ENCODE data around the gene PLXNB2. TPM values are rescaled to one million over a fixed set of nuclear protein-coding genes. Genes with fewer than 3 reads are reported as not detected.
"Not testable (repeated sequence)": the region's sequence is repeated elsewhere in the genome, so short reads cannot be mapped to it uniquely, and the experiment has no call there.

Gene PLXNB2
- polyA plus RNA-seq, 4 donors: 126 to 249 (median 214) TPM

GRCh38 chr22:50283821-50284220 is 23.6 kb downstream of the PLXNB2 start:
- no peak for DNase-seq (ENCODE audit: low read depth in 4 of 4, low spot score in 3 of 4)

- no peak for DNase-seq (ENCODE audit: low read depth in 4 of 4, low spot score in 3 of 4)
These were observed 24.9 kb downstream of the PLXNB2 start for GRCh38 chr22:50282361-50283155.

DNA sequence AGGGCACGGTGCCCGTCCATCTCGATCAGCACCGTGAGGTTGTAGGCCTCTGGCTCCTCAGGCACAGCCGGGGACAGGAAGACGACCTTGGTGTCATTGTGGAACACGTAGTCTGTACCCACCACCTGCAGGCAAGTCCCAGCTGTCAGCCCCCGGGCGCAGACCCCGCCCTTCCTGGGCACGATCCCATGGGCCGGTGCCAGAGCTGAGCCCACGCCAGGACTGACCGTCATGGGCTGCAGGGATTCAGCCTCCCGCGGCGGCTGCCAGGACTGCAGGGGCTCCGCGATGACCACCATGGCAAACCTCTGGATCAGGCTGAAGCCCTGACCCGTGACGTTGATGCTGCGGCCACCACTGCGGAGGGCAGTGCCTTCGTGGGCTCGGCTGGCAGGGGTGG is 25.5 kb downstream of the PLXNB2 start:
- DNase-seq (ENCODE audit: low read depth in 4 of 4, low spot score in 3 of 4): no peak

DNA sequence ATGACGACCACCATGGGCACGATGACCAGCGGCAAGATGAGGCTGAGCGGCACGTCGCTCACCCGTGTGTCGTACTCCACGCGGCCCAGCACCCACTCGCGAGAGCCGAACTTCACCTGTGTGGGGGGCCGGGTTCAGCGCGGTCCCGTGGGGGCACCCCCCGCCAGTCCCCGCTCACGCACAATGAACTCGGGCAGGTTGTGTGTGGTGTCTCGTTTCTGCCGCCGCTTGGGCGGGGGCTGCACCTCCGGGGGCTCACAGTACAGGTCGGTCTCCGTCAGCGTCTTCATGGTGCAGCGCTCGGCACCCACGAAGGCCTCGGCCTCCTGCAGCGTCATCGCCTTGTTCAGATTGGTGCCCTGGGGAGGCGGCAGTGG is 26.1 kb downstream of the PLXNB2 start:
- no peak for DNase-seq (ENCODE audit: low read depth in 4 of 4, low spot score in 3 of 4)

DNA sequence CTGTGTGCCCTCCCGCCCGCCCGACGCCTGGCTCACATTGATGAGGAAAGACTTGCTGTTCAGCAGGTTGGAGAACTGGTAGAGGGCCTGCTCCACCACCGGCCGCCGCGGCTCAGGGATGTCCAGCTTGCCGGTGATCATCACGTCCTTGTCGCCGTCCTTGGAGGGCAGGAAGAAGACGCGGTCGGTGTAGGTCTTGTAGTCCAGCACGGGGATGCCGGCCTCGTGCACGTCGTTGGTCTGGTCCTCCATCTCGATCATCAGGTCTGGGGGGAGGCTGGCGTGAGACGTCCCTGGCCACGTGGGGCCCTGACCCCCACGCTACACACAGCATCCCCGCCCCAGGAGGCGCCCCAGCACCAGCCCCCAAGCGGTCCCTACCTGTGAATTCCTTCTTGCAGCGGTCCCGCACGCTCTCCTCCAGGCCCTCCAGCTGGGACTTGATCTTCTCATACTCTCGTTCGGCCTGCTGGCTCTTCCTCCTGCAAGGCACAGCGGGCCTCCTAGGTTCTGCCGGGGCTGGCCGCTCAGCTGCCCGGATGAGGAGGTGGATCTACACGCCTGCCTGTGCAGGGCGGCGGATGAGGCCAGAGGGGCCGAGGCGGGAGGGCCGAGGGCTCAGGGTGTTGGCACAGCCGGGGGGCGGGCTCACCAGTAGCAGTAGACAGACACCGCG is 26.6 kb downstream of the PLXNB2 start:
- no peak for DNase-seq (ENCODE audit: low read depth in 4 of 4, low spot score in 3 of 4)

GRCh38 chr22:50280022-50280707 is 27.3 kb downstream of the PLXNB2 start:
- DNase-seq (ENCODE audit: low read depth in 4 of 4, low spot score in 3 of 4): no peak

DNA sequence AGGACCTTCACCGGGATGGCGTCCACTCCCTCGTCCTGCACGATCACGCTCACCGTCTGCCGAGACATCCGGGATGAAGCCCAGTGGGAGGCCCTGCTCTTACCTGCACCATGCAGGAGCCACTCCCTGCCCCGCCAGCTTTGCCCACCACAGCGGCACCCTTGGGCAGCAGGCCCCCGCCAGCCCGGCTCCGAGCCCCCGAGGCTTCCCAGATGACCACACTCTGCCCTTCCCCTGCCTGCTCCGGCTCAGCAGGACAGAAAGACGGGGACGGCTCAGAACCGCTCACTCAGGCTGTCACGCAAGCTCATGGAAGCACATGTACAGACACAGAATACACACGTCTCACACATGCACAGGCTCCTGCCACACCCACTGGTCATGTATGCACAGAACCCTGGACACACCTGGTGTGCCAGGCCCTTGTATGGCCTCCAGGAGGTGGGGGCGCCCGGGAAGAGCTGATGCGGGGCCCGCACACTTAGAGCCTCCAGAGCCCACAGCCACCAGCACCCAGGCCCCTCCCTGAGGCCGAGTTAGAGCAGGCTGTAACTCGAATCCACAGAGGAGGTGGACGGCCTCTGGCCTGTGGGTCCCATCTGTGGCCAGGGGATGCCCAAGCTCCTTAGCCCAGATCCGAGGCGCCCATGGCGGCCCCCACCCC is 28.4 kb downstream of the PLXNB2 start:
- DNase-seq (ENCODE audit: low read depth in 4 of 4, low spot score in 3 of 4): no peak

DNA sequence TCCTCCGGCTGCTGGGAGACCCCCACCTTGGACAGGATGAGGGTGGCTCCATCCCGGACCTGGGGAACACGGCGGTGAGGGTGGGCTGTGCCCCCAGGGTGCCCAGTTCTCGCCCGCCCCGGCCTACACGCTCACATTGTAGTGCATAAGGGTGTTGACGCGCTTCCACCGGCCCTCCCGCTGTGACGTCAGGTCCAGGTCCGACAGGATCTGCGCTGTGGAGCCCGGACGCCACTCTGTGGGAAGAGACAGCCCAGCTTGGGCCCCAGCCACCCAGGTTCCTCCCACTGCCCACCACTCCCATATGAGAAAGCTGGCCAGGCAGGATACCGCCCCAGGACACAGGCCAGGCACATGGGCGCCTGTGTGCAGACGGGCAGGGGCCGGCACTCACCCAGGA is 29.0 kb downstream of the PLXNB2 start:
- no peak for DNase-seq (ENCODE audit: low read depth in 4 of 4, low spot score in 3 of 4)

- no peak for DNase-seq (ENCODE audit: low read depth in 4 of 4, low spot score in 3 of 4)
These were observed 29.7 kb downstream of the PLXNB2 start for GRCh38 chr22:50277761-50278160.

GRCh38 chr22:50276143-50276542 is 31.3 kb downstream of the PLXNB2 start:
- no peak for DNase-seq (ENCODE audit: low read depth in 4 of 4, low spot score in 3 of 4)

DNA sequence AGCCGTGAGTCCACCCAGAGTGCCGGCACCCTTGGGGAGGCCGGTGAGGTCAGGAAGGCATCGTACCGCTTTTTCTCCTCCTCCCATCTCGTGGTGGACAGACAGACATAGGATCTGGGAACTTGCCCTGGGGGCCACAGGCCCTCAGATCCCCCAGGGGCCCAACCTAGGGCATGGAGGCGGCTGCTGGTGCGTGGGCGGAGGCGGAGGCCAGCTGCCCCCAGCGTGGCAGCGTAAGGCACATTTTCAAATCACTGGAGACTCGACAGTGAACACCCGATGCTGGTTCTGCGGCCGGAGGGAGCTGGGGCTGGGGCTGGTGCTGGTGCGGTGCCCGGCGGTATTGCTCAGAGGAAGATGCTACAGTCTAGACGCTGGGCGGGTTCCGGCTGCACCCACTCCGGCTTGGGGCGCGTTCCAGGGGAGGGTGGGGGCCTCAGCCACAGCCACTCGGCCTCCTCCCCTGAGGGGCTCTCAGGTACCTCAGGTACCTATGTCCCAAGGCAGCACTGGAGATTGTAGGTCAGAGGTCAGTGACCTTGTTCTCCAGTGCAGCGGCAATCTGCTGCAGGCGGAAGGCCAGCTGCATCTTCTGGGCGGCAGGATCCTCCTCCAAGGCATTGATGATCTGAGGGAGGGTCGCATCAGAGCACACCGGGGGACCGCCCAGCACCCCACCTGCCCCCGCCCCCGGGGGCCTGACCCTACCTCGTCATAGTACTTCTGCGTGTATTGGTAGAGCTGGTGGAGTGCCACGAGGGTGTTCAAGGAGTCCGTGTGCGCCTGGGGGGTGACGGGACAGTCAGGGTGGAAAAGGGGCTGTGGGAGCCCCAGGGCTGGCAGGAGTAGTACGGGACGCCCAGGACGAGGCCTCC is 32.0 kb downstream of the PLXNB2 start:
- no peak for DNase-seq (ENCODE audit: low read depth in 4 of 4, low spot score in 3 of 4)

DNA sequence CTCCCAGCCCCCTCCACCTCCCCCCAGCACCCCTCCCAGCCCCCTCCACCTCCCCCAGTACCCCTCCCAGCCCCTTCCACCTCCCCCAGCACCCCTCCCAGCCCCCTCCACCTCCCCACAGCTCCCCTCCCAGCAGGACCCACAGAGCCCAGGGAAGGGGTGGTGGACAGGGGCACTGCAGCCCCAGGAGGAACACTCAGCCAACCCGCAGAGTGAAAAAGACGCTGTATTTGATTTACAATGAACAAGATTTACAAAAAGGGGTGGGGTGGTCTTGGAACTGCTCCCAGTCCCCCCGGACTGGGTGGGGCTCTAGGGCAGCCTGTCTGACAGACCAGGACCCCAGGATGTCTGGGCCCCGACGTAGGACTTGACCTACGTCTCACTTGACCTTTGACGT is 32.7 kb downstream of the PLXNB2 start:
- DNase-seq (ENCODE audit: low read depth in 4 of 4, low spot score in 3 of 4): no peak

DNA sequence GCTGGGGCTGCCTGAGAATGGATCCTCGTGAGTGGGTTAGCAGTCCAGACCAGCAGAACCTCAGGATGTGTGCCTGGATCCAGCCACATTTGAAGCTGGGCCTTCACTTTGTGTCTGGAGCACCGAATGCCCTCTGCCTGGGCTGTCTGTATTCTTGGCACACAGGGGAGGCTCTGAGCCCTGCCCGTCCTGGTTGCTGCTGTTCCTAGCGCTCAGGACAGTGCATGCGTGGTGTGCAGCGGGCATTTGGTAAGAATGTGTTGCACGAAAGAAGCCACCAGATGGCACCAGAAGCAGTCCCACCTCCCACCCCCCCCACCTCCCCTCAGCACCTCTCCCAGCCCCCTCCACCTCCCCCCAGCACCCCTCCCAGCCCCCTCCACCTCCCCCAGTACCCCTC is 33.1 kb downstream of the PLXNB2 start:
- DNase-seq (ENCODE audit: low read depth in 4 of 4, low spot score in 3 of 4): no peak

- not testable (repeated sequence) for DNase-seq (ENCODE audit: low read depth in 4 of 4, low spot score in 3 of 4)
These were observed 33.7 kb downstream of the PLXNB2 start for GRCh38 chr22:50273781-50274180.

DNA sequence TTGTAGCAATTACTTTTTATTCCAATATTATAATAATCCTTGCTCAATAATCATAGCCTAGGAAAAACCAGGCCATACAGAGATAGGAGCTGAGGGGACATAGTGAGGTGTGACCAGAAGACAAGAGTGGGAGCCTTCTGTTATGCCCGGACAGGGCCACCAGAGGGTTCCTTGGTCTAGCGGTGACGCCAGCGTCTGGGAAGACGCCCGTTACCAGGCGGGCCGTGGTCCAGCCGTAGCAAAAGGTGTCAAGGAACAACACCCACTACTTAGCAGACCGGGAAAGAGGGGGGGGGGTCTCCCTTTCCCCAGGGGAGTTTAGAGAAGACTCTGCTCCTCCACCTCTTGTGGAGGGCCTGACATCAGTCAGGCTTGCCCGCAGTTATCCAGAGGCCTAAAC is 34.1 kb downstream of the PLXNB2 start:
- not testable (repeated sequence) for DNase-seq (ENCODE audit: low read depth in 4 of 4, low spot score in 3 of 4)

DNA sequence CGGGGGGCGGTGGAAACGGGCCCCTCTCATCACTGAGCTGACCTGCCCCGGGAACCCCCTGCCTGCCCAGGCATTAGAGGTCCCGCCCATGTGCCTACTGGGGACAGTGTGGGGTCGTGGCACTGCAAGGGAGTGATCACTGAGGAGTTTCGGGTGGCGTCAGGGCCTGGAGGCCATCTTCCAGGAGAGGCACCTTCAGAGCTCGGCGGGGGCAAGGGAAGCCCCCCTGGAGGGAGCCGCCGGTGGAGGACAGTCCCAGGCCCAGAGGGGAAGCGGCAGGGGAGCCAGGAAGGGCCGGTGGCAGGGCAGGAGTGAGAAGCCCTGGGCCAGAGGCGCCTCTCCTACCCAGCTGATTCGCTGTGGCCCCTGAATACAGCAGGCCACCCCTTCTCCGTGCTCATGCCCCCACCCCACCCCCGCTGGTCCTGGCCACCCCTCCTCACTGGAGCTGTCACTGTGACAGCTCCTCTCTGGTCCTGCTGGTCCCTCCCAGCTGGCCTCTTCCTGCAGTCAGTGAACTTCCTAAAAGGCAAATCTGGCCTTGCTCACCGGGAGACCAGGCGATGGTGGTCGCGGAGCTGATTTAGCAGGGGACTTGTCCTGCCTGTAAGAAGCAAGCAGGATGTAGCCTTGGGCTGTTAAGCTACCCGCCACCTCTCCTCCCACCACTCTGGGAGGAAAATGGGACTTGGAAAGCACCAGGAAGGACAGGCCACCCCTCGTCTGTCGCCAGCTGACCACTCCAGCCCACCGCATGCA is 35.2 kb downstream of the PLXNB2 start:
- DNase-seq (ENCODE audit: low read depth in 4 of 4, low spot score in 3 of 4): no peak

DNA sequence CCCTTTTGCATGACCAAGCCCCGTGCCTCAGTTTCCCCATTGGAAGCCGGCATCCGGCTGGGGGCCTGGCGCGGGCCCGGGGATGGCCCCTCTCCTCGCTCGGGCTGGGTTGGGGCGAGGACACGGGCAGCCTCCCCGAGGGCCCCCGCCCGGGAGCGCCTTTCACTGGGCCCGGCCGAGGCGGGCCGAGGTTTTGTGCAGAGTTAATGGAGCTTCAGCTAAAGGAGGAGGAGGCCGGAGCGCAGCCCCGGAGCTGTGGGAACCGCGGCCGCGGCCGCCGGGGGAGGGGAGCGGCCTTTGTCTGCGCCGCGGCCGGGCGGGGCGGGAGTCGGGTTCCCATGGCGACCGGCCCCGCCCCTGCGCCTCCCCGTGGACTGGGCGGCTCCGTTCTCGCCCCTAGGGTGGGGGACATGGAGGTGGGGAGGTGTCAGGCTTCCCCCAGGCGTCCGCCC is 35.9 kb downstream of the PLXNB2 start:
- no peak for DNase-seq (ENCODE audit: low read depth in 4 of 4, low spot score in 3 of 4)

DNA sequence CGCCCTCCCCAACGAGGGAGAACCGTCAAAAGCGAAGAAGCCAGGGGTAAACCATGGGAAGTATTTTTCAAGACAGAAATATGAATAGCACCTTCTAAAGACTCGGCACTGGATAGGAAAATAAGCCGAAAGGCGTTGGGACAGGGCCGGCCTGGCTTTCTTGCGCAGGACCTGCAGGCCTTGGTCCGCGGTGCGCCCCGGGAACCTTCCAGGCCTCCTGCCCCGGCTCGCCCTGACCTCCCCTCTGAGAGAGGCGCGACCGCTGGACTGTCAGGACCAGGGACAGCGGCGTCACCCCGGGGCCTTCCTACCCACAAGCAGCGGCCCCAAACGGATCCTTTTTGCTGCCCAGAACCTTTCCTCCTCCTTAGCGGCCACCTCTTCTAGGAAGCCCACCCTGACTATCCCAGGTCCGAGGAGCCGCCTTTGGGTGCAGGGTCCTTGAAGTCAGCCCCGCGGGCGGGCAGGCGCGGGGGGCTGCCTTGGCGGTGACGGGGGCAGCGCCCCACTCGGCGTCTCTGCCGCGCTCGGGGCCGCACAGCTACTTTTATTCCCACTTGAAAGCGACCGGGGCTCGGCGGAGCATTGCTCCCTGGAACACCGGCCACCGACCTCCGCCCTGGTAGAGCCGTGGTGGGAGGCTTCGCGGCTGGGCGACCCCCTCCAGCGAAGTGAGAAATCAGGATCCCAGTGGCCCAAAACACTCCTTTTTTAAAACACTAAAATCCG is 36.6 kb downstream of the PLXNB2 start:
- no peak for DNase-seq (ENCODE audit: low read depth in 4 of 4, low spot score in 3 of 4)

Measured in left renal pelvis (tissue), 4 donors.